Osteoblast (primary cell): ENCODE measurements around the gene BAIAP3. TPM values are rescaled to one million over a fixed set of nuclear protein-coding genes. Genes with fewer than 3 reads are reported as not detected.
A peak's percentile ranks its signal among the peaks of the same experiment; 100 is the strongest.

Experiments
- DNase-seq: peaks from one replicate; pipeline ENCODE4 v3.0.0; 2011; ENCODE audit warnings: low spot score, mixed read lengths; ENCODE audit not compliant: insufficient read length; ENCODE audit errors: missing footprints
- H2AFZ ChIP-seq: 2 replicates; pipeline ENCODE4 v1.6.0; 2011; ENCODE audit warnings: mild to moderate bottlenecking, low read length
- H3K27ac ChIP-seq: 2 replicates; pipeline ENCODE4 v1.5.1; 2011; ENCODE audit warnings: mild to moderate bottlenecking, low read depth, low read length, moderate library complexity
- H3K27me3 ChIP-seq: 2 replicates; pipeline ENCODE4 v1.6.0; 2012; ENCODE audit warnings: mild to moderate bottlenecking, control low read depth, inconsistent platforms, low read length, moderate library complexity; ENCODE audit not compliant: insufficient read depth
- H3K36me3 ChIP-seq: 2 replicates; pipeline ENCODE4 v1.5.1; 2011; ENCODE audit warnings: mild to moderate bottlenecking, low read length, control low read depth, moderate library complexity; ENCODE audit not compliant: insufficient read depth
- H3K4me1 ChIP-seq: 2 replicates; pipeline ENCODE4 v1.5.1; 2011; ENCODE audit warnings: mild to moderate bottlenecking, low read length, control low read depth, moderate library complexity; ENCODE audit not compliant: insufficient read depth
- H3K4me2 ChIP-seq: 2 replicates; pipeline ENCODE4 v1.6.0; 2011; ENCODE audit warnings: mild to moderate bottlenecking, low read length; ENCODE audit not compliant: insufficient read depth
- H3K4me3 ChIP-seq: fragments of 200-600 bp; sonication (generic); 3 replicates; pipeline ENCODE4 v1.5.1; 2012; ENCODE audit warnings: mild to moderate bottlenecking, low read length, inconsistent platforms; ENCODE audit not compliant: insufficient read depth
- H3K79me2 ChIP-seq: 2 replicates; pipeline ENCODE4 v1.6.0; 2012; ENCODE audit warnings: mild to moderate bottlenecking, low read length, control low read depth, inconsistent platforms; ENCODE audit not compliant: insufficient read depth
- H3K9me3 ChIP-seq: 2 replicates; pipeline ENCODE4 v1.5.1; 2011; ENCODE audit warnings: low read depth, low read length, control low read depth
- H4K20me1 ChIP-seq: 2 replicates; pipeline ENCODE4 v1.6.0; 2012; ENCODE audit warnings: mild to moderate bottlenecking, low read length, control low read depth; ENCODE audit not compliant: insufficient read depth
- CTCF ChIP-seq: IDR thresholded peaks from 2 replicates; pipeline ENCODE4 v1.5.1; 2011; ENCODE audit warnings: mild to moderate bottlenecking, low read depth, low read length, moderate library complexity; ENCODE audit errors: extremely low read depth
- total RNA-seq: library from RNA; depleted of rRNA; stranded (reverse); fragments of >200 nt; gene quantifications from 2 replicates; pipeline ENCODE4 v1.2.3, GENCODE V29; 2012

The BAIAP3 gene
- total RNA-seq, 1 donor: under 0.01 TPM

GRCh38 chr16:1315081-1316032, 18.1 kb upstream of the BAIAP3 start:
- H3K36me3 ChIP-seq: peaks cover 59% of the 10 kb centered on the region

GRCh38 chr16:1316033-1316405, 17.4 kb upstream of the BAIAP3 start:
- no peak overlapping the region for H3K4me2 ChIP-seq
- H4K20me1 ChIP-seq: peaks cover 83% of the 10 kb centered on the region

More at GRCh38 chr16:1315081-1316032, 18.1 kb upstream of the BAIAP3 start:
- Histone ChIP-seq H3K27me3 (no peaks in the 10 kb centered on the region), H3K4me2 (no peak overlapping the region), H2AFZ (no peak overlapping the region), H3K27ac (no peak overlapping the region), H3K4me3 (no peak overlapping the region), H3K79me2 (peaks cover 98% of the 10 kb centered on the region), H4K20me1 (peaks cover 84% of the 10 kb centered on the region), H3K4me1 (peaks cover 23% of the 10 kb centered on the region), H3K9me3 (no peaks in the 10 kb centered on the region)
- peak; percentile 74 for DNase-seq
- no peak for TF ChIP-seq CTCF

GRCh38 chr16:1317479-1318267, 15.8 kb upstream of the BAIAP3 start:
- H3K27me3 ChIP-seq: no peaks in the 10 kb centered on the region
- TF ChIP-seq CTCF: no peak
- H3K4me2 ChIP-seq: no peak overlapping the region
- no peaks in the 10 kb centered on the region for H3K9me3 ChIP-seq
- peaks cover 78% of the 10 kb centered on the region for H3K79me2 ChIP-seq
- no peak overlapping the region for H3K4me3 ChIP-seq
- H3K4me1 ChIP-seq: peaks cover under 1% of the 10 kb centered on the region
- DNase-seq: peak; percentile 73
- H3K27ac ChIP-seq: no peak overlapping the region
- H4K20me1 ChIP-seq: peaks cover 67% of the 10 kb centered on the region
- H2AFZ ChIP-seq: no peak overlapping the region
- H3K36me3 ChIP-seq: peaks cover 74% of the 10 kb centered on the region

More at GRCh38 chr16:1316033-1316405, 17.4 kb upstream of the BAIAP3 start:
- peaks cover 94% of the 10 kb centered on the region for H3K79me2 ChIP-seq
- no peak for TF ChIP-seq CTCF
- peaks cover 17% of the 10 kb centered on the region for H3K4me1 ChIP-seq
- H3K27me3 ChIP-seq: no peaks in the 10 kb centered on the region
- no peaks in the 10 kb centered on the region for H3K9me3 ChIP-seq
- no peak overlapping the region for H2AFZ ChIP-seq
- no peak overlapping the region for H3K27ac ChIP-seq
- peak; percentile 79 for DNase-seq
- no peak overlapping the region for H3K4me3 ChIP-seq
- peaks cover 66% of the 10 kb centered on the region for H3K36me3 ChIP-seq

GRCh38 chr16:1318268-1318545, 15.2 kb upstream of the BAIAP3 start:
- TF ChIP-seq CTCF: no peak
- Histone ChIP-seq H3K36me3 (peaks cover 75% of the 10 kb centered on the region), H3K4me3 (no peak overlapping the region), H3K4me2 (no peak overlapping the region), H3K27ac (no peak overlapping the region), H3K4me1 (no peaks in the 10 kb centered on the region), H3K27me3 (no peaks in the 10 kb centered on the region), H4K20me1 (peaks cover 64% of the 10 kb centered on the region), H3K9me3 (no peaks in the 10 kb centered on the region), H2AFZ (no peak overlapping the region), H3K79me2 (peaks cover 72% of the 10 kb centered on the region)
- peak; percentile 76 for DNase-seq
